ENCODE results near the gene TMEM88. TPM values are rescaled to one million over a fixed set of nuclear protein-coding genes. Genes with fewer than 3 reads are reported as not detected.

Gene TMEM88
- polyA plus RNA-seq, 1 donor from 2014 or later: 4.2 TPM

- Histone ChIP-seq H3K36me3 (ENCODE audit: insufficient read depth, low read length) (no peaks in the 10 kb centered on the region), H3K27ac (ENCODE audit: low read length) (peak overlapping the region; percentile 96), H3K4me2 (ENCODE audit: low read length) (peak overlapping the region; percentile 100), H3K9me2 (ENCODE audit: insufficient read depth, low read length) (no peaks in the 10 kb centered on the region), H2AFZ (ENCODE audit: low read depth, low read length) (no peak overlapping the region), H3K79me2 (replicated peaks; ENCODE audit: insufficient read depth, low read length) (peaks cover 45% of the 10 kb centered on the region), H3K9me3 (ENCODE audit: low read length) (no peaks in the 10 kb centered on the region), H3K27me3 (ENCODE audit: insufficient read depth, low read depth, low read length) (no peaks in the 10 kb centered on the region), H3F3A (ENCODE audit: insufficient read depth, low read length, poor library complexity, severe bottlenecking) (peaks cover 15% of the 10 kb centered on the region), H4K20me1 (ENCODE audit: insufficient read depth) (peaks cover 9% of the 10 kb centered on the region), H3K9ac (ENCODE audit: low read length) (peak overlapping the region; percentile 98), H3K4me3 (ENCODE audit: low read length) (peak overlapping the region; percentile 82)
- TF ChIP-seq EZH2 (IDR thresholded peaks at IDR 0.05; ENCODE audit: borderline replicate concordance, insufficient read depth, low read length, poor library complexity, severe bottlenecking) (no peak), RAD21 (conservative IDR thresholded peaks at IDR 0.05) (no peak), SMC3 (conservative IDR thresholded peaks at IDR 0.05; ENCODE audit: poor library complexity) (no peak), REST (IDR thresholded peaks at IDR 0.05; ENCODE audit: borderline replicate concordance) (no peak), POLR2AphosphoS5 (IDR thresholded peaks at IDR 0.05) (no peak), TAF1 (IDR thresholded peaks at IDR 0.05; ENCODE audit: low read depth) (no peak), CTCF (IDR thresholded peaks at IDR 0.05; ENCODE audit: poor library complexity, severe bottlenecking) (no peak), EP300 (conservative IDR thresholded peaks at IDR 0.05; ENCODE audit: poor library complexity, severe bottlenecking) (no peak), MXI1 (conservative IDR thresholded peaks at IDR 0.05; ENCODE audit: poor library complexity, severe bottlenecking) (no peak)
Measured at GRCh38 chr17:7837408-7838088, 17.3 kb upstream of the TMEM88 start.

GRCh38 chr17:7838090-7839075 is 16.5 kb upstream of the TMEM88 start:
- Histone ChIP-seq H3K27me3 (ENCODE audit: insufficient read depth, low read depth, low read length) (no peaks in the 10 kb centered on the region), H4K20me1 (ENCODE audit: insufficient read depth) (peaks cover 18% of the 10 kb centered on the region), H3K36me3 (ENCODE audit: insufficient read depth, low read length) (no peaks in the 10 kb centered on the region), H3K9me3 (ENCODE audit: low read length) (no peaks in the 10 kb centered on the region), H3K79me2 (replicated peaks; ENCODE audit: insufficient read depth, low read length) (peaks cover 53% of the 10 kb centered on the region), H2AFZ (ENCODE audit: low read depth, low read length) (no peak overlapping the region), H3K4me3 (ENCODE audit: low read length) (peak overlapping the region; percentile 99), H3F3A (ENCODE audit: insufficient read depth, low read length, poor library complexity, severe bottlenecking) (peaks cover 15% of the 10 kb centered on the region), H3K4me2 (ENCODE audit: low read length) (peak overlapping the region; percentile 100), H3K9ac (ENCODE audit: low read length) (peak overlapping the region; percentile 98), H3K9me2 (ENCODE audit: insufficient read depth, low read length) (no peaks in the 10 kb centered on the region), H3K27ac (ENCODE audit: low read length) (peak overlapping the region; percentile 96)
- TF ChIP-seq POLR2AphosphoS5 (IDR thresholded peaks at IDR 0.05): peak; percentile 64
- TF ChIP-seq TAF1 (IDR thresholded peaks at IDR 0.05; ENCODE audit: low read depth): peak; percentile 49
- peak; percentile 27 for TF ChIP-seq REST (IDR thresholded peaks at IDR 0.05; ENCODE audit: borderline replicate concordance)
- TF ChIP-seq SMC3 (conservative IDR thresholded peaks at IDR 0.05; ENCODE audit: poor library complexity): no peak

All from neural cell (in vitro differentiated cells).